IPS DF 4.7 (cell line): ENCODE results near the gene FOXO1.

ENCODE experiments used
- DNase-seq: peaks from one replicate; pipeline ENCODE4 v3.0.0-alpha.2; 2013; ENCODE audit warnings: low spot score; ENCODE audit errors: extremely low read depth

The FOXO1 gene

DNA sequence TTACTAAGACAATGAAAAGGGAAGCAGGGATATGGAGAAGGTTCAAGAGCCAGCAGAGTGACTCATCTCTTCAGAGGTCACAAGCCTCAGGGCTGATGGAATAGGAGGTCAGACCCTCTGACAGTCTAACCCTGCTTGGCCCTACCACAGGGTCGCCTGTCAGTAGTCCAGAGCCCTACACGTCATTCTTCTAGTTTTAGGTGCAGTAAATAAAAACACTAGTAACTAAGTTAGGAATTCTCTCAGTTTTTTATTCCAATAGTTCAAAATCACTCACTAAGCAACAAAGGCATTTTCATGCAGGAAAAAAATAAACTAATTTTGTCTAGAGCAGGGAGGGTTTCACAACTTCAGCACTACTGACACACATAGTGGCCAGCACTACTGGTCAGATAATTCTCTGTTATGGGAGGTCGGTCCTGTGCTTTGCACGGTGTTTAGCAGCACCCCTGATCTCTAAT is 27.2 kb downstream of the FOXO1 start:
- no peak for DNase-seq

DNA sequence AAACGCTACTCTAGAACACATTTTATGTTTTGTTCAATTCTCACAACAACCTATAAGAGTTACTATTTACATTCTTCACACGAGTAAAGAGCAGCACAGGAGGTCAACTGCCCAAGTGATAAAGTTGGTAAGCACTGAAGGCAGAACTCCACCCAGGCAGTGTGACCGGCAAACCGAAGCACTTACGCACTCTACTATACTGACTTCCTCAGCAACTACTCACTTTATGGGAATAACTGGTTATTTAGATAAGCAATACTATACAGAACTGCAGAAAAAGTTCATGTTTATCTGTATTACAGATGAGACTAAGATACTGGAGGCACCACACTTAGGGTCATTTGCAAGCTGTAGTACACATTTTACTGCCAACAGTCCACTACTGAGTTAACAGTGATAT is 28.8 kb downstream of the FOXO1 start:
- no peak for DNase-seq

DNA sequence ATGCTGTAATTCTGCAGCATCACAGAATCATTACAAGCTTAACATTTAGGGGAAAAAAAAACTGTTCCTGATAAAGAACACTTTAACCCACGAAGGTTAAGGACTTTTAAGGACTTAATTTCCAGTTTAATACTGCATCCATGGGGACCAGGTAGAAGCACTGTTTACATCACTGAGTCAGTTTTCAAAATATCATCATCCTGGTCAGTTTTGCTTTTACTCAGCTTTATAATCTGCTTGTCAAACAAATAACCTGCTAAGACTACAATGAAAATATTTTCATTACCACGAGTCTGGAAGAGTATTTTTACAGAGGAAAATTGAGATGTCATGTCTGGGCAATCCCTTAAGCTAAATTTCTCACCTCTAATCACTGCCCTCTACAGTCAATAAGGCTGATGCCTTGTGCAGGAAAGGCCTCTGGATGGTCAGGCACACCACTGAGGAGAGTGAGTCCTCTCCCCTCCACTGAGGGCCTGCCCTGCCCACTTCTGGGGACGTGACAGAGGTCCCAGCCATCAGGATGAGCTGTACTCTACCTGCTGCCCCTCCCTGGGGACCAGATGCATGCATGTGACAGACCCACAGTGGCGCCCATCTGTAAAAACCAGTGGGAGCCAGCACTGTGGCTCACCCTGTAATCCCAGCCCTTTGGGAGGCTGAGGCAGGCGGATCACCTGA is 31.0 kb downstream of the FOXO1 start:
- no peak for DNase-seq

DNA sequence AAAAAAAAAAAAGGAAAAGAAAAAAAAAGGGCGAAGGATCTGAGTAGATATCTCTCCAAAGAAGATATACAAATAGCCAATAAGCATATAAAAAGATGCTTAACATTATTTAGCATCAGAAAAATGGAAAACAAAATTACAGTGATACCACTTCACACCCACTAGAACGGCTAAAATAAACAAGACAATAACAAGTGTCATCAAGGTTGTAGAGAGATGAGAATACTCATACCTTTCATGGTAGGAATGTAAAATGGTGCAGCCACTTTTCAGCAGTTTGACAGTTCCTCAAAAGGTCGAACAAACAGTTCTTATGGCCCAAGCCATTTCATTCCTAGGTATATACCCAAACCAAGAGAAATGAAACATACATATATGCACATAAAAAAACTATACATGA is 33.5 kb downstream of the FOXO1 start:
- DNase-seq, result no peak

DNA sequence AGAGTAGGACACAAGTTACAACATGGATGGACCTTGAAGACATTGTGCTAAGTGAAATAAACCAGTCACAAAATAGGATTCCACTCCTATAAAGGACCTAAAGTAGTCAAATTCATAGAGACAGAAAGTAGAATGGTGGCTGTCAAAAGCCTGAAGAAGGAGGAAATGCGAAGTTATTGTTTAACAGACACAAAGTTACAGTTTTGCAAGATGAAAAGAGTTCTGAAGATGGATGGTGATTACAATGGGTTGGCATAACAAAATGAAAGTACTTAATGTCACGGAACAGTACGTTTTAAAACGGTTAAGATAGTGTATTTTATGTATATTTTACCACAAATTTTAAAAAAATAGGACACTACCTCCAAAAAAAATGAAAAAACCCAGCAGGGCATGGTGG is 34.8 kb downstream of the FOXO1 start:
- no peak for DNase-seq

DNA sequence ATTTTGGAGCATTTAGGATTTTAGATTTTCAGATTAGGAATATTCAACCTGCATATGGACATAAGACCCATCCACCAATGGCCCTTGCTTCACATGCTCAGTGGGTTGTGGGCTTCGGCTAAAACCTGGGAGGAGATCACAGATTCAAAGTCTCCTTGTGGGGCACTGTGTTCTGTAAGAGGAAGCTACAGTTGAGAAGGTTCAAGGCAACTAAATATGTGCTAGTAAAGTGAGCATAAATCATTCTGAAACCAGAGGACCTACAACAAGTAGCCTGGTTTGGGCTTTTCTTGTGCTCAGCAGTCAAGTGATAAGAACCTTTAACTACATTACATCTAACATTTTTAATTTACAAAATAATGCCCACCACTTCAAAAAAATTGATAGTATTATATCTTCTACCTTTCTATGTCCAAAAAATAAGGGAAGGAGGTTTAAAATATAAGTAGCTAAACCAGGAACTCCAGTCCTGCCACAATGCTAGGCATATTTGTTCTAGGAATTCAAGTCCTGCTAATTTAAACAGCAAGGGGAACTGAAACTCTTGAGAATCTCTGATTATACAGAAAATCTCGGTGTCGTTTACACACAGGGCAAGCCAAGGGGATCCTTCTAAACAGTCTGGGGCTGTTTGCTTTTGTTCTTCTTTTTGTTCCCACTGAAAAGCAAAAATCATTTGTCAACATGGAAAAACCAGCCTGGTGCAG is 36.6 kb downstream of the FOXO1 start:
- DNase-seq, result no peak

DNA sequence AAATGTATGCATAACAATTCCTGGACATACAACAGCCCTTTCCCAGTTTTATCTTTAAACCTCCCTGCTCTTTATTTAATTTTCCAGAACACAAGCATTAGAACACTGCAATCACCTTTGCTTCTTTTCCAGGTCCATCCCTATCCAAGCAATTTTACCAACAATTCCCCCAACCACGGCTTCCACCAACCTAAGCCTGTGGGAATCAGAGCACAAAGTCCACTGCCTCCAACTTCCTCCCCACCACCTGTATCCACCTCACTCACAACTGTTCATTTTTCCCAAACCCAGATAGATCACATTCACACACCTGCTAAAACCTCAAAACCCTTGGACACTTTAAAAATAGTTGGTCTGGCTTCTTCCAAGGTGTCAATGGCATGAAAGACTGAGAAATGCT is 39.5 kb downstream of the FOXO1 start:
- no peak for DNase-seq

DNA sequence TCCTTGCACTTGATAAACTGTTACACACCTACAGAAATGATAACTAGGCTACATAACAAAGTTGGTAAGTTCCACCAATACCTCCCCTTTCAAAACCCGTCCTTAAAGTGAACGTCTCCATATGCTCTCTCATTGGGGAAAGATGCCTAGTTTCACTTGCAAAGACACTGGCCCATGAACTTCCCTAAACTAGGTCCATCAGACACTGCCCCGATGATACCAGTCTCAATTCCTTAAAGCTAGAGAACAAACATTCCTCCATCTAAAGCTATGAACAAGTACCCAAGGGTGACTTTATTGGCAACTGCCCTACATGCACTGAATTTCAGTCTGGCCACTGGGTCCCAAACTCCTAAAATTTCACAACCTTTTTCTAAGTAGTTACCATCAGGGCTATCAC is 39.9 kb downstream of the FOXO1 start:
- DNase-seq, result no peak

DNA sequence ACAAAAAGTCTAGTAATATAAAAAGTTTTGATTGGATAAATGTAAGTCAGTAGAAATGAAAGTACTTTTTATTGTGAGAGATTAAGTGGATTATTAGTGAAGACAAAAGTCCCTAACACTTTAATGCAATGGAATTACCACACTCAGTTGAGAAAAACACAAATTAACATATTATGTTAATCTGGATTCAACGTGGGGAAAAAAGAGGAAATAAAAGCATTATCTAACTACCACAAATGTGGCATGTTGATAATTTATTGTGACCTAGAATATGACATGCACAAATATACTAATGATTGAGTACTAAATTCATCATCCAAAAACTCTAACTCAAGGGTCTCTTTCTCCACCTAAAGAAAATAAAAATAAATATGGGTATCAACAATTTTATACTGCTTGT is 41.5 kb downstream of the FOXO1 start:
- no peak for DNase-seq

DNA sequence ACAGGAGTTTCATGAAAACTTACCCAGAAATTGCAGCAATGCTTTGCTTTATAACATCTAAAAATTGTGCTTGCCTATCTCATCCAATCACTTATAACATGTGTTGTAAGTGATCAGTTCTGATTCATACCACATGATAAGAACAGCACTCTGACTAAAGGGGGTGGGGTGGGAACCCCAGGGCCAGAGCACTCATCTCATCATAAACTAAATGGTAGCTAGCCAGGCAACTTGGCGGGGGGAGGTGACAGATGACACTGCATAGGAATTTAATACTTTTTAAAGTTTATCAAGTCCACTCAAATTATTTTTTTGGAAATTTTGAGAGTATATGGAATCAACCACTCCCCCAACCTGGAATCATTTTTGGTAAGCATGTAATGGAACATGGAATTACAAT is 42.1 kb downstream of the FOXO1 start:
- no peak for DNase-seq

DNA sequence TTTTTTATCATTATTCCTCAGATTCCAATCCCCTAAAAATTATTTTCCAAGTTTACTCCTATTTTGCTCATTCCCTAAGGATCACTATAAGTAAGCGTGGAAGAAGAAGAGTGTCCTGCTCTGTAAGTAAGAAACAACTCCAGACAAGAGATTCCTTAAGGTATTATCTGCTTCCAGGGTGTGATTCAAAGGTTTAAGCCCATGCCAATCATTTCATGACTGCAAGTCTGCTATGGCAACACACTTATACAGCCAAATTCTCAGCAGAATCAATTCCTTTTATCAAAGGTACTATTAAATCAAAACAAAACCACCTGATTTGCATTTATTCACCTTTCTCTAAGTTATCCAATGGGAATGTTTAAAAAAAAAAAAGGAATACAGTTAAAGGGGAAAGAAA is 43.7 kb downstream of the FOXO1 start:
- no peak for DNase-seq

DNA sequence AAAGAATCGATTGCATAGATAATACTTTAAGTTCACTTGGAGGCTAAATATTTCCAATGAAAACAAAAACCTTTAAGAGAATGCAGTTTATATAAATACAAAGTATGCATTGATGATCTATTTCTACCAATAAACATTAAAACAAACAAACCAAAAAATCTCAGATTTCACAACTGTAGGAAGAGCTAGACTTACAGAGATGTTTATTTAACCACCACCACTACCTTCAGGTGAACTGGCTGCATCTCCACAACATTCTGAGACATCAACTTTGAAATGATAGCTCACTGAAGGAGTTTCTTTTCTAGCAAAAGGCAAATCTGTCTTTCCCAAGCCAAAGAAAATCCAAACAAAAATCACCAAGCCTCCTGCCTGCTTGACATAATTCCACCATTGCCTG is 44.2 kb downstream of the FOXO1 start:
- DNase-seq, result no peak

DNA sequence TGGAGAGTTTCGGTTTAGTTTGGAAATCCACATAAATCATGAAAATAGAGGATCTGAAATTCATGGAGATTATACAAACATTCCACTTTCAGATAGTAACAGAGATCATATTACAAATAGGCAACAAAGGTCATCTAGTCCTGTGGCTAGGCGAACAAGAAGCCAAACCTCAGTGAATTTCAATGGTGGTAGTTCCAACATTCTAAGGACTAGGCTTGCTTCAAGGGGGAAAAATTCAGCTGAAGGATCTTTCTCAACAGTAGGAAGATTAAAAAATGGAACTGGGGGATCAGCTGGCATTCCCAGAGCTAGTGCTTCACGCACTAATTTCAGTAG is 47.0 kb downstream of the FOXO1 start:
- no peak for DNase-seq

DNA sequence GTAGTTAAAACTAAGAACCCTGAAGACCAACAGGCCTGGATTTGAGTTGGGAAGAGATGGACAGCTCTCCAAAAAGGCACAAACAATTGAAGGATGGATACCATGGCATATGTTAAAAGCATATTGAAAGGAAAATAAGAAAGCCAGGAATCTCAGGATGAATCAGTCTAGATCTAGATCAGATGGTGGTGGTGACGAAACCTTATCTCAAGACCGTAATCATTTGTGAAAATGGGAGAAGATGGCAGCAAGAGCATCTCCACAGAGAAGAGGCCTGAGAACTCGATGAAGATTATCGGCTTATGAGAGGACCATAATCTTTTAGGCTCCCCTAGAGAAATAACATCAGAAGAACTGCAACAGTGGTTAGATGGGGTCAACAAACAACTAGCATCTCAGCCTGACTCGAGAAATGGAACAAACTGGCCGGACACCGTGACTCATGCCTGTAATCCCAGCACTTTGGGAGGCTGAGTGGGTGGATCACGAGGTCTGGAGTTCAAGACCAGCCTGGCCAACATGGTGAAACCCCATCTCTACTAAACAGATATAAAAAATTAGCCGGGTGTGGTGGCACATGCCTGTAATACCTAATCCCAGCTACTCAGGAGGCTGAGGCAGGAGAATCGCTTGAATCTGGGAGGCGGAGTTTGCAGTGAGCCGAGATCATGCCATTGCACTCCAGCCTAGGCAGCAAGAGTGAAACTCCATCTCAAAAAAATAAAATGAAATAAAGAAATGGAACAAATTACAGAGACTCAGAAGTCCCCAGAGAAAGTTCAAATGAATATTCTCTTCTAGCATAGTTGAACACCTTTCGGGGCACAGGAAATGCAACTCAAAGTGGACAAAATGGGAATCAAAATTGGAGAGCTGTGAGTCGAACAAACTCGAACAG is 47.6 kb downstream of the FOXO1 start:
- no peak for DNase-seq

DNA sequence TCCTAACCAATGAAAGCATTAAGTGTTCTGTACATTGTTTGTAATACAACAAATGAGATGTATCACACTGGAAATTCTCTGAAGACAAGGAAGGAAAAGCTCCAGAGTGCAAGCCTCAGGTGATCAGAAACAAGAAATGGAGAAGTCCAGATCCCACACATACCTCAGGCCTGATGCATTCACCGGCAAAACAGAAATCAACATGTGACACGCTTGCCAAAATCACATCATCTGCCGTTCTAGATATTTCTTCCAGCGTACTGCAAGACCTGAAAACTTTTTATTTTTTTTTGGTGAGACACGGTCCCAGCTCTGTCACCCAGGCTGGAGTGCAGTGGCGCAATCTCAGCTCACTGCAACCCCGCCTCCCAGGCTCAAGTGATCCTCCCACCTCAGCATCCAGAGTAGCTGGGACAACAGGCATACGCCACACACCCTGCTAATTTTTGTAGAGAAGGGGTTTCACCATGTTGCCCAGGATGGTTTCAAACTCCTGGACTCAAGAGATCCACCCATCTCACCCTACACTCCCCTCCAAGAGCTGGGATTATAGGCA is 48.6 kb downstream of the FOXO1 start:
- DNase-seq, result no peak

DNA sequence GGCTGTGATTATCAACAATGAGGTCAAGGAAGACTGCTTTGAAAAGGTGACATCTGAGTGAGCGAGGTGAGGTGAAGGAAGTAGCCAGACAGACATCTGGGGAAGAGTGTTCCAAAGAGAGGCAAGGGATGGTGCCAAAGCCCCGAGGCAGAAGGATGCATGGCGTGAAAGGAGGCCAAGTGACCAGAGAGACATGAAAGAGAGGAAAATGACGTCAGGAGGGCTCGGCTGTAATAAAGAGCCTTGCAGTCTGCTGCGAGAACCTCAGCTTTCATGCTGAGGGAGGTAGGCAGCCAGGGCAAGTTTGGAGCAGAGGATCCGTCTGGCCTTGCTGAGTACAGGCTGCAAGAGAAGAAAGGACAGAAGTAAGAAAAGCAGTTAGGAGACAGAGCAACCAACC is 50.8 kb downstream of the FOXO1 start:
- no peak for DNase-seq

DNA sequence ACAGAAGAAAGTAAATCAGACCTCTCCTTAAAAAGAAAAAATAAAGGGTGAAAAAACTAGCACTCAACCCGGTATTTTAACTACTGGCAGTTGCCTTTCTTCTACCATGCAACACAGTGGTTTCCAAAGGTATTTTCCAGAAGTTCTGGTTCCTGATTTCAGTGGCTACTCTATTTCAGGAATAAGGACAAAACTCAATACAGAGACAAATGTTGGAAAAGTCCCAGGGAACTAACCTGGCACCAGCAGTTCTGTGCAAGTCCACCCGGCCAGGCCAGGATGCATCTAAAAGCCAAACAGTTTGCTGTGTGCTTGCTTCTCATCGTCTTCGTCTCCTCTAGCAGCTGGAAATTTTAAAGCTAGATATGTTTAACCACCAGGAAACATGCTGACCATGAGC is 52.5 kb downstream of the FOXO1 start:
- DNase-seq, result no peak

DNA sequence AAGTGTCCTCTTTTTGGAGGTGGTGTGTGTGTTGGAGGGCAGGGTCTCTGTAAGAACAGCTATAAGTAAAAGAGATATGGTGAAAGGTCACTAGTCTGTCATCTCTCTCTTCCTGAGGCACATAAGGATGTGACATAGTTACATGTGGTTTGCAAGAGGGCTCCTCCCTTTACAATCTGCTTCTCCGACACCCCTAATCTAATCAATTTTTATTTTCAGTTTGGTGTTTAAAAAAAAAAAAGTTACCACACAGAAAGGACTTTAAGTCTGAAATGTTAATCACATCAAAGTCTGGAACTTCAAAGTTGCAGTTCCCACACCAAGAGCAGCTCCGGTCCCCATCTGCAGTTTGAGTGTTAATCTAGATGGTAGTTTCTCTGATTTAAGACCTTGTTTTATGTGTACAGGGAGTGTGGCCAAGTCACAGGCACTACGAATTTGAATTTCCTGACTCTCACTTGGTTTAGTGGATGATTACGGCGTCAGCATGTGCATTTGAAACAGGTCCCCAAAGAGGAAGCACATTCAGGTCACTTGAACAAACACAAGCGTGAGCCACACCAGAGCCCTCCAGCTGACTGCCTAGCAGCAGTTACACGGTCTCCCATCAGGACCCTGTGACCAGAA is 53.1 kb downstream of the FOXO1 start:
- no peak for DNase-seq

DNA sequence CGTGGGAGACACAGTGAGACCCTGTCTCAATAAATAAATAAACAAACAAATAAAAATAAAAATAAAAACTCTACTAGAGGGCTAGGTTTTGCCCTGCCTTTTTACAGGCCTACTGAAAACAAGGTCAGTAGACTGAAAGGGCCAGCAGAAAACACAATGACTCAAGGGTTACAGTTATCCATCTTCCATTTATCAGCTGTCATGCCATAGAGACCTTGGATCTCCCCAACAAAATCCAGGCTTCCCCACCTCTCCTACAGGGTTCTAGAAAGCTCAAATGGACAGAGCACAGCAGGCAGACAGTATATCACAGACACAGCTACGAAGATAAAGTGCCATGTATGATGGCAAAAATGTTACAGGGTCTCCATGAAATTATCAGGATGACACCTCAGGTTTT is 54.4 kb downstream of the FOXO1 start:
- no peak for DNase-seq

DNA sequence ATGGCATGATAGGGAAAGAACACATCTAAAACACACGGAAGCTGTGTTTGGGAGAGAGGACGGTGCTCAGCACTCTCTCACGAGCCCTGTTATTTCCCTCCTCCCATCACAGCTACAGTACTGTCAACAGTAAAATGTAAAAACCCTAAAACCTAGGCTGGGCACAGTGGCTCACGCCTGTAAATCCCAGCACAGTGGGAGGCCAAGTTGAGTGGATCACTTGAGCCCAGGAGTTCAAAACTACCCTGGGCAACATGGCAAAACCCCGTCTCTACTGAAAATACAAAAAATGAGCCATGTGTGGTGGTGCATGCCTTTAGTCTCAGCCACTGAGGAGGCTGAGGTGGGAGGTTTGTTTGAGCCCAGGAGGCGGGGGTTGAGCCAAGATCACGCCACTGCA is 54.8 kb downstream of the FOXO1 start:
- no peak for DNase-seq

DNA sequence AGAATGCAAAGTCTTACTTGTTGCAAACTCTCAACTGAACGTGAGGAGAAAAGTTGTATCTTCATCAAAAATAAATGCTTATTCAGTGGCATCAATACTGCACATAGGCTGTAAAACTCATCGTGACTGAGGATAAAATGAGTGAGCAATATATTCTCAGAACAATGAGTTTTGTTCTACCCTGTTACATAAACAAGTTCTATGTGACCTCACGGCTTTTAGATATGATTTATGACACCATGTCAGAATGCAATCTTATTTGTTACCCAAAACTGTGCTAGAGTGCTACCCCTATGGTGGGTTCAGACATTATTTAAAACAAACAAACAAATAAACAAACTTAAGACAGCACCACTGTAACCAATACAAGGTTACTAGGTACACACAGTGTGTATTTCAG is 55.4 kb downstream of the FOXO1 start:
- no peak for DNase-seq
